ENCODE data around the gene ADAMTSL2.

ADAMTSL2 gene

DNA sequence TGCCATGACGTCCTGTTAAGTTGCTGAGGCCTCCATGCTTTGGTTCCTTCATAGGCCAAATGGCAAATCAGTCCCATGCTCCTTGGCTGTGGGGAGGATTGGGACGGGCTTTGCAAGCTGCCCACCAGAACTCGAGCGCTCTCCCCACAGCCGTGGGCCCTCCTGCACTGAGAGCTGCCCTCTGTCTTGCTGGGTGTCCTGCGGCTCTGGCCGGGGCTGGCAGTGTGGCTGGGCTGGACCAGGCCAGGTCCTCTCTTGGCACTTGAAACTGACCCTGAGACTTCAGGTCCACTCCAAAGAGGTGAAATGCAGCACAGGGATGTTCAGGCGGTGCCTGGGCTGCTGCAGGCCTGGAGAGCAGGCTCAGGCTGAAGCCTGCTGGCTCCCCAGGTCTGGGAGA is 16.8 kb upstream of the ADAMTSL2 start:
- DNase-seq (ENCODE audit: low read depth, low spot score), result no peak

DNA sequence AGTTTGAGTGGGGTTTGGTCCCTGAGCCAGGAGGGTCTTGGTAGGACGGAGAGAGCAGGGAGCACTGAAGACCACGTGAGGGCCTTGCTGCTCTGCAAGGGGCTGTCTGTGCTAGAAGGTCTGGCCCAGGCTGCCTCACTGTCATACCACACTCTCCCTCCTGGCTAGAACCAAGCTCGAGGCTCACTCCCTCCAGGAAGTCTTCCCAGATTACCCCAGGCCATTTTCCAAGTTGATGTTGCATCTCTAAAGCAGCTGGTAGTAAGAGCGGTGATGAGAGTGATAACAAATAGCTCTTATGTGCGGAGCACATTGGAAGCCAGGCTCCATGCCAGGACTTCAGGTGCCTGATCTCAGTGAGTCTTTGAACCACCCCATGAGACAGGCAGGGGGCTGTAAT is 16.3 kb upstream of the ADAMTSL2 start:
- no peak for DNase-seq (ENCODE audit: low read depth, low spot score)

DNA sequence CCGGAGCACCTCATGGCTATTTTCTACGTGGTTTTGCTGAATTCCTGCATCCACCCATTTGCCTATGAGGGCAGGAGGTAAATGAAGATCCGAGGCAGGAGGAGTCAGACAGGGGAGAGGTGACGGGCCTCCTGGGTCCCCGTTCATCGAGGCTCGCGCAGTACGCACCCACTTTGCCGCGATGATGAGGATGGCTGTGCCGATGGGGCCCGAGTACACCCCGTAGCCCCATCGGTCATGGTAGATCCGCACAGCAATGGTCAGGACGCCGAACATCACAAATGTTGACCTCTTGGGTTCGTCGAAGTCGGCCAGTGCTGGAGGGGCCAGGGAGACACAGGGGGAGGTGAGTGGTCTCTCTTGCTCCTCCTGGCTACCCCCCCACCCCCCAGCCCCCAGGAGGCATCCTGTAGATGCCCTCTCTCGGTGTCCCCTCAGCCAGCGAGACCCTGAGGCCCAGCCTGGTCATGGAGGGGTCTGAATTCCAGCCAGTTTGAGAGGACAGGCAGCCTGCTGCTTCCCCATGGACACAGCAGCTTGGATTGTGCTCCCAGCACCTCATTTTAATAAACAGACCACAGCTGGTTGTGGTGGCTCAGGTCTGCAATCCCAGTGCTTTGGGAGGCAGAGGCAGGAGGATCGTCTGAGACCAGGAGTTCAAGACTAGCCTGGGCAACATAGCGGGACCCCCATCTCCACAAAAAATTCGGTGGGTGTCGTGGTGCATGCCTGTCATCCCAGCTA is 15.6 kb upstream of the ADAMTSL2 start:
- DNase-seq (ENCODE audit: low read depth, low spot score), result no peak

DNA sequence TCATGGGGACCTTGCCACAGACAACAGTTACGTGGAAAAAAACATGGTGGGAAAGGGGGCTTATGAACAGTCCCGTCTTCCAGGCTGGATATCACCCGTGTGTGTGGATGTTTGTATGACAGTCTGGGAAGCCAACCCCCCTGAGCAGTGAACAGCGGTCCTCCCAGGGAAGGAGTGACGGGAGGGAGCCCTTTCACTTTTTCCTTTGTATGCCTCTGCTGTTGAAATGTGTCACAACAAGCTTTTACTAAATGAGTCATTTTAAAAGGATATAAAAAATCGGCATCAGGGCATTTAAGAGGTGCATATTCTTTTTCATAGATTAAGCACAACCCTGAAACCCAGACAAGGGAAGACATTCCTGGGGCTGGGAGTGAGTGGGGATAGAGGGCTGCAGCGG is 14.8 kb upstream of the ADAMTSL2 start:
- DNase-seq (ENCODE audit: low read depth, low spot score), result no peak

DNA sequence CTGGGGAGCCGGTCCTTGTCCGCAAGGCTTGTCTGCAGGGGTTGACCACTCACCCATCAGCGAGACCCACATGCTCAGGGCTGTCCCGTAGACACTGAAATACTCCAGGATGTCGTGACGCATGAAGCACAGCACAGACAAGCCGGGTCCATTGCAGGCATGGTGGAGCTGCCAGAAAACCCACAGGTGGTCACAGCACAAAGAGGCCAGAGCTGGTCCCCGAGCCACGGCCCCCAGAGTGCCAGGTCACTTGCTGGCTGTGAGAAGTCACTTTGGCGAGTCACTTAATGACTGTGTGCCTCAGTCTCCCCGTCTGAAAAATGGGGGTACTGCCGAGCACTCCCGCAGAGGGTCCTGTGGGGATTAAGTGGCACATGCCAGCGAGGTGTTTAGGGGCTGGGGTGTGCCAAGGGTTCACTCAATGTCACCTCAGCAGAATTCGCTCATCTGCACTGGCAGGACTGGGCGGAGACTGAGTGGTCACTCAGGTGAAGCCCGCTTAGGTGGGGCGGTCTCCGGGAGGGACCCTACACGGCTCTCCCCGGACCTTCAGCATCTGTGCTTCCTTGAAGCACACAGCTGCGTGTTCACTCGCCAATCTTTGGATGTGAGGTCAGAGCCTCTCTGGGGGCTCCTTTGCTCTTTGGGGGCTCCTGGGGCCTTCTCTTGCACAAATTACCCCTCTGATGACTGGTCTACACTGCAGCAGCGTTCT is 14.2 kb upstream of the ADAMTSL2 start:
- DNase-seq (ENCODE audit: low read depth, low spot score), result no peak

DNA sequence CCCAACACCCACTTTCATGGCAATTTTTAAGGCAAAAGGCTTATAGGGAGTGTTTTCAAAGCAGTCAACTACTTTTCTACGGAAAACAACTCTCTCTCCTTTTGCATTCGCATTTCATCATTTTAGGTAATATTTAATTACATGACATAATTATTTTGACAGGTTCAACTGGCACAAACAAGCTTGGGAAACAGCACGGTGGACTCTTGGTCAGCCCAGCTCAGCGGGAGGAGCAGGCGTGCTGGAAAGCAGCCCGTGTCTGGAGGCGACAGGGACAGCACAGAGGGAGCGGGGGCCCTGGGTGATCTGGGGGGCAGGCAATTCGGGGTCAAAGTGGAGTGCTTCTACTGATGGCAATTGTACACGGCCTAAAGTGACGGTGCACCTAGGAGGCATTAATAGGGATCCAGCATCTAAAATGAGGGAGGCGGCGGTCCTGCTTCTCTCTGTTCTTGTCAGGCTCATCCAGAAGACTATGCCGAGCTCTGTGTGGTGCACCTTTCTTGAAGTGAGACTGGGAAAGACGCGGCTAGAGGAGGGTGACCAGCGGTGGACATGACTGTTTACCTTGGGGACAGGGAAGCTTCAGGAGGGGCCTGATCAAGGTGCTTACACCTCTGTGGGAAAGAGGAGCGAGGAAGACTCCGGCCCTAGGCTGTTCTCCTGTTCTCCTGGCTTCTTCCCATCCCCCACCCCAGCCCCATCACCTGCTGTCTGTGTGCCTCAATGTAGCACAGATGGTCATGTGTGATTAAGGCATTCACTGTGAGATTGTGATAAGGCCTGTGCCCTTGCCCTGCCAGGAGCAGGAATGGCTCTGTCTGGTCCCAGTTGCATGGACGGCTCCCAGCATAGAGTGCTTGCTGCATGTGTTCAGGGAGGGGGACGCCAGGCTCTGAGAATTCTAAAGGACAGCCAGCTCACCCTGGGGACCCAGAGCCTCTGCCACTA is 13.1 kb upstream of the ADAMTSL2 start:
- no peak for DNase-seq (ENCODE audit: low read depth, low spot score)

DNA sequence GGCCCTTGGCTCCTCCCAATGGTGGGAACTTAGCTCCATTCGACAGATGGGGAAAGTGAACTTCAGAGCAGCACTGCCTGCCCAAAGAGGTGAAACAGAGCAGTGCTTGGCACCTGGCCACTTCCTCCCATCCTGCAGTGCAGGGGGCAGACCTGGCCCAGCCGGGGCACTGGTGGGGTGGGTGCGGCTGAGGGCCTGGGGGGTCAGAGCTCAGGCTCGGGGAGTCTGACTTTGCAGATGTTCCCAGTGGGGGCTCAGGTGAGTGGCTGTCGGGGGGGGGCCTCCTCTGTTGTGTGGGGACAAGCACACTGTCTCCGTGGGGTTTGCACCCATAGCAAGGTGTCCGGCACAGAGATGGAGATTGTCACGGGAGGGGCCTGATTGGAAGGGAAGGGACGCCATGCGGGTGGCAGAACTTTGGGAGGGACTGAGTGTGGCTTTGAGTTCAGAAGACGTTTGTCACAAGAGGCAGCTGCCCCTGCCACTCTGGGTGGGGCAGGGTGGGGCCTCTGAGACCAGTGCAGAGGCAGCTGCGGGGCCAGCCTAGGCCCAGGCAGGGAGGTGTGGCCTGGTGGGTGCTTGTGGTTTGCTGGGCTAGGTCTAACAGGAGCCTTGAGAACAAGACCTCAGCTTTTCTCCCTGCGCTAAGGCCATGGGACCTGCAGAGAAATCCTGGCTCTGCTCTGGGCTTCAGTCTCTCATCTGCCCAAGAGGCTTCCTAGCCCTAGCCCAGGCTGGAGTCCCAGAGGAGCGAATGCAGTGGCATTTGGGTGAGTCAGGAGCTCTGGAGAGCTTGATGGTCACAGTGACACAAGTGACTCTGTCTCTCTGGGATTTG is 12.2 kb upstream of the ADAMTSL2 start:
- no peak for DNase-seq (ENCODE audit: low read depth, low spot score)

DNA sequence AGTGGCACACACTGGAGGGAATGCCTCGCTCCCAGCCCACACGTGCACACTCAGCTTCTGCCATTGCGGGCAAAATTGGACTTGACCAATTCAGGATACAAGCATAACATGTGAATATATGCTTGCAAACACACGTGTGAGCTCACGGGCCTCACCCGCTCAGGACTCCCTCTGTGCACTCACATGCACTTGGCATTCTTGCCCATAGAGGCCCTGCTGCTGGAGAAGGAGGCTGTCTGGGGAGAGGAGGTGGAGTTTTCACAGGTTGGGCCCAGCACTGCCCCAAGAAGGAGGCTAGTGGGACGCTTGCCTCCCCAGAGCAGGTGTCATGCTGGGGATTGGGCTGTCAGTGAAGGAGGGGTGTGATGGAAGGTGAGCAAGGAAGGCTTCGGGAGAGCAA is 11.4 kb upstream of the ADAMTSL2 start:
- no peak for DNase-seq (ENCODE audit: low read depth, low spot score)

DNA sequence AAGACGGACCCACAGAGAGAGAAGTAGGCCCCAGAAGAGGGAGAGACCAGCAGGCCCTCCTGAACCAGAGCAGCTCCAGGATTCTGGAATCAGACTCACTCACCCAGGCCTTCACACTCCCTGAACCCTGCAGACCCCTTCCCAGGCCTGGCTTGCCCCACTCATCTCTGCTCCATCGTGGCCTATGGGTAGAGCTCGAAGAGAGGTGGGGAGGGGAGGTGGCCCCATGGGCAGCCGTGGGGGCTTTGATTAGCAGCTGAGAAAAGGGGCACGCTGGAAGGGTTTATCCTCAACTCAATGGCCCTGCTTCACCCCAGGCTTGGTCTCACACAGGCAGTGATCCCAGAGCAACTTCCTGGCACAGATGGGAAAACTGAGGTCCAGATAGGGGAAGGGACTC is 10.4 kb upstream of the ADAMTSL2 start:
- no peak for DNase-seq (ENCODE audit: low read depth, low spot score)

DNA sequence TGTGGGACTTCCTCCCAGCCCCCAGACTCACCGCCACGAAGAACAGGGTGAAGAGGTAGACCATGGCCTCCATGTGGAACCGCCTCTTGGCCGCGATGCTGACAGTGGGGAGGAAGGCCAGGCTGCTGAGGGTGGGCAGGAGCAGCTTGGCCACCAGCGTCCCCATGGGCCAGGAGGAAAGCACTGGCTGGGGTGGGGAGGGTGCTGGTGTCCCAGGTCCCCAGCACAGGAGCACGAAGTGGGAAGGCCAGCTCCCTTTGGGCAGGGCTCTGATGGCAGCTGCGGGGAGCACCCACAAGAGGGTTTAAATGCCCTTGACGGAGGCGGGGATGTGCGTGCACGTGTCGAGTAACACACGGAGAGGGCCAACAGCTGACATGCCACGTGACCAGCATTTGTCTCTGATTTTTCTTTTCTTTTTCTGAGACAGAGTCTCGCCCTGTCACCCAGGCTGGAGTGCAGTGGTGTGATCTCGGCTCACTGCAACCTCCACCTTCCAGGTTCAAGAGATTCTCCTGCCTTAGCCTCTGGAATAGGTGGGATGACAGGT is 9.8 kb upstream of the ADAMTSL2 start, which contains the start of gene MYMK:
Gene MYMK, minus strand, starts transcription at position 281 of the 550 bp plus-strand sequence. Its CDS starts 115 bp downstream, at position 166.
- no peak for DNase-seq (ENCODE audit: low read depth, low spot score)

DNA sequence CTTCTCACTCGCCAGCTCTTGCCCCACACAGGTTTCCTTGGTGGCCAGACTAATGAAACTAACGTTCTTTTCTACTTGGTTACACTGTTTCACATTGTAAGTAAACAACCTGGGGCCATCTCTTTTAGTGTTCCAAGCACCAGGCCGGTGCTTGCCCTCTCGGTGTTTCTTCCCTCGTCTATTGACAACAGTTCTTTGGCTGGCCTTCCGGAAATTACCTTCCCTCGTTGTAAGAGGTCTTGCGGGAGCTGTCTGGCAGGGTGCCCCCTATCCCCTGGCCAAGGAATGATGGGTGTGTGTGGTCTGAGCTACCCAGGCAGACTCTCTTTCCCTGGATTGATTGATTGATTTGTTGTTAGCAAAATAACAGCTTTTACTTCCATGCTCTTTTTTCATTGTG is 8.8 kb upstream of the ADAMTSL2 start:
- DNase-seq (ENCODE audit: low read depth, low spot score), result no peak

DNA sequence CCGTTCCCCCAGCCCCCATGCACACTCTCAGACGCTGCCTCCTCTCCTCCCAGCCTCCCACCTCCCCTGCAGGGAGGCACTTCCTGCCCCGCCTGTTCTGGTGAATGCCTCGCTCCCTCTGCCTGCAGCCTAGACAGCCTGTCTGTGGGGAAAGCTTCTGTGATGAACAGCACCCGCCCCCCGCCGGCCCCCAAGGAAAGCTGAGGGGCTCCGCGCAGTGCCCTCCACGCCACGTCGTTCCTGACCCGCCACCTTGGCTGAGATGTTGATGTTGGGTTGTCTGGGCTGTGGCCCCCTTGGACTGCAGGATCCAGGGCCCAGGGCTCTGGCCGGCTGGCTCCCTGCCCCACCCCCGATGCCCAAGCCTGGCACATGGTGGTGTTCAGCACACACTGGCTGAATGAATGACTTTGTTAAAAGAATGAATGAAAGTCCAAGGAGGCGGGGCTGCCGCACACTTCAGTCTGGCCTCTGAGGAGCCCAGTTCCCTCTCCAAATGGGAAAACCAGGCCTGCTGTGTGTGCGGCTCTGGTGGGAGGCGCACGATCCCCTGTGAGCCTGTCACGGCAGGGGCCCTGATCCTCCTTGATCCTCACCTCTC is 7.7 kb upstream of the ADAMTSL2 start:
- no peak for DNase-seq (ENCODE audit: low read depth, low spot score)

DNA sequence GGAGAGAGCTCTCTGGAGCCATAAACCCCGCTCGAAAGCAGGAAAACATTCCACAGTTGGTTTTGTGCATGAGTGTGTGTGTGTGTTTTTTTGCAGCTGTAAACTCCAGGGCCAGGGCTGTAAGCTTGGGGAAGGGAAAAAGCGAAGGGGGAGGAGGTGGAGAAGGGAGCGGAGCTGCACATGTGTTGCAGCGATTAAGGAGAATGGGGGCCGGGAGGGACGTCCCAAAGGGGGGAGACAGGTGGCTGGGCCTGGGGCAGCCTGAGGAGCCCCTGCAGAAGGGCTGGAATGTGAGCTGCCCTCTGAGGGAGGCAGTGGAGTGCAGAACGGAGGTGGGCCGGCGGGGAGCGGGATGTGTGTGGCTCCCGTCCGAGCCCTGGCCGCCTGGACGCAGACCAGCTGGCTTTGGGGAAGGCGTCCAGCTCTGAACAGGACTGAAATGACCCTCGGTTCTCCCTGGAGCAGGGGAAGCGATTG is 7.0 kb upstream of the ADAMTSL2 start:
- no peak for DNase-seq (ENCODE audit: low read depth, low spot score)

DNA sequence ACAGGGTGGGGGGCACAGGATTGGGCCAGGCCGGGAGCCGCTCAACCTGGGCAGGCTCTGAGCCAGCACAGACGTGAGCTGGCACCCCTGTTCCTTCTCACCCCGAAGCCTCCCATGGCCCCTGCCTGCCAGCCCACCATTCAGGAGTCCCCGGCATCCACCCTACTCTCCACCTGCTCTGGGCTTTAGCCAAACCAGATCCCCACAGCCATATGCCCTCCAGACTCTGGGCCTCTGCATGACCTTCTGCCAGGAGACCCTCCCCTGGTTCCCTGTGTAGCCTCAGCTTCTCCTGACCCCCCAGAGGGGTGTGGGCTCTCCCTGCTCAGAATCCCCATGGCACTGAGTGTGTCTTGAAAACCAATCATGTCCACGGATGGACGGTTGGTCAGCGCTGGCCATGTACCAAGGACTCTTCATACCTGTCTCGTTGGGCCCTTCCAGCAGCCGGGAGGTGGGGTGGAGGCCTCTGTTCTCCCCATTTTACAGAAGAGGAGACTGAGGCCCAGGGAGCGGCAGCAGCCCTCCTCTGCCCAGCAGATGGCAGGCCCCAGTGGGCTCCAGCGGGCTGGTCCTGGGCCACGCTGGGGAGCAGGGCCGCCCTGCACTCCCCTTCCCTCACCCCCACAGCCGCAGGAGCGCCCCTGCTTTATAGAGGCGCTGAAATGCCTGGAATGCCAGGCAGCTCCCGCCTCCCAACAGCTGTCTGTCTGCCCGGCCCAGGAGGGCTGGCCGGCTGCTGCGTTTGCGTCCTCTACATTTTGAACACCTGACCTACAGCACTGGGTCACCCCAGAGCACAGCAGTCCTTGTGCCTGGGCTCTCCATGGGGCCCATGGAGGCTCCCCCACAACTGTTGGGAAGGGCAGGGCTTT is 6.3 kb upstream of the ADAMTSL2 start:
- no peak for DNase-seq (ENCODE audit: low read depth, low spot score)

DNA sequence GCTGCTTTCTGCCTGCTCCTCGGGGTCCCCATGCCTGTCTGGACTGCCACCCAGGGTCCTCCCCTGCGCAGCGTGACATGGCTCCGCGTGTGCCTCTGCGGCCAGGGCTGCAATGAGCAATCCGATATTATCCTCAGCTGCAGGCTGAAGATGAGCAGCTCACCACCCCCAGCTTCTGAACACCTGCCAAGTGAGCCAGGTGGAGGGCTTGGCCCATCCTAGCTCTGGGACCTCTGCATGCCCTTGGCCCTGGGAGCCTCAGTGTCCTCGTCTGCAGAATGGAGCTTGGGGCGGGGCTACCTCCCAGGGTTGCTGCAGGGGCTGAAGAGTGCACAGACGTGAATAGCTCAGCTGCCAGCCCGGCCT is 5.6 kb upstream of the ADAMTSL2 start:
- DNase-seq (ENCODE audit: low read depth, low spot score), result no peak

DNA sequence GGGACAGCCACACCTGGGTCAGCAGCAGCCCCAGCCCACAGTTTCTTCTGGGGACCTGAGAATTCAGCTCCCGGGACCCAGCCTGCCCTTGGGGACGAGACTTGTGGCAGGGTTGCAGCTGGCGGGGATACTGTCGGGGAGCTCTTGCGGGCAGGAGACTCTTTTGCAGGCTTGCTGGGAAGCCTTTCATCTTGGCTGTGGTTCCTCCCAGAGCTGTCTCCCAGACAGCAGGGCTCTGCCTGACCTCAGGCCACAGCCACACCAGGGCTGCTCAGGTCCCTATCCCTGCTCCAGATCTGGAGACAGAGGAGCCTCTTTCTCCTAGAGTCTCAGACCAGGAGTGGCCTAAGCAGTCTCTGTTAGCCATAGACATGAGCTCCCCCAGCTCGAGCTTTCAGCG is 5.0 kb upstream of the ADAMTSL2 start:
- DNase-seq (ENCODE audit: low read depth, low spot score), result no peak

DNA sequence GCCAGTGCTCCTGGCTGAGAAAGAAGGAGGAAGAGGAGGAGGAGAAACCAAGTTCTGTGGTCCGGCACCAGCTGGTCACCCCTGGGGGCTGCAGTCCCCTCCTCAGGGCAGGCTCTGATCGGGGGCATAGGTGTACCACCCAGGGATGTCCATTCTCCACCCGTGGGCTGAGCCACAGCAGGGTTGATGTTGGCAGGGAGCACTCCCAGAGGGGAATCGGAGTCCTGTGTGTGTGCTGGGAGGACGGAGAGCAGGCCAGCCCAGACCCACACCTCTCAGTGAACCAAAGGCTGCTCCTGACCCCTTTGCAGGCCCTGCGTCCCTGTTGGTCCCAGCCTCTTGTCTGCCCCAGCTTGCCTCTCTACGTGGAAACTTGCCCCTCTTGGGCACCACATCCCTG is 4.6 kb upstream of the ADAMTSL2 start:
- DNase-seq (ENCODE audit: low read depth, low spot score), result no peak

DNA sequence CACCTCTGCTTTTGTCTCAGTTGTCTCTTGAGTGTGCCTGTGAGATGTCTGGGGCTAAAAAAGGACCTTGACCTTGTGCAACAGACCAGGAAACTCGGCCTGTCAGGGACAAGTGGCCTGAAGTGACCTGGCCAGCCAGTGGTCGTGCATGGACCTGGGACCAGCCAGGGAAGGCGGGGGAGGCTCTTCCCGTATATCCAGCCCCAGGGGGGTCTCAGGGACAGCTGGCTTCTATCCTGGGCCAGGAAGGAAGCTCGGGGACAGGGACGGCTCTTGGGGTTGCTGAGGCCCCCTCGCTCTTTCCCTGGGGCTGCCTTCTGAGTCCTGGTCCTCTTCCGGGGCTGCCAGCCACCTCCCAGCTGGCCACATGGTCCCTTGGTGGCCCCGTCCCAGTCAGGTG is 3.2 kb upstream of the ADAMTSL2 start:
- DNase-seq (ENCODE audit: low read depth, low spot score), result no peak

DNA sequence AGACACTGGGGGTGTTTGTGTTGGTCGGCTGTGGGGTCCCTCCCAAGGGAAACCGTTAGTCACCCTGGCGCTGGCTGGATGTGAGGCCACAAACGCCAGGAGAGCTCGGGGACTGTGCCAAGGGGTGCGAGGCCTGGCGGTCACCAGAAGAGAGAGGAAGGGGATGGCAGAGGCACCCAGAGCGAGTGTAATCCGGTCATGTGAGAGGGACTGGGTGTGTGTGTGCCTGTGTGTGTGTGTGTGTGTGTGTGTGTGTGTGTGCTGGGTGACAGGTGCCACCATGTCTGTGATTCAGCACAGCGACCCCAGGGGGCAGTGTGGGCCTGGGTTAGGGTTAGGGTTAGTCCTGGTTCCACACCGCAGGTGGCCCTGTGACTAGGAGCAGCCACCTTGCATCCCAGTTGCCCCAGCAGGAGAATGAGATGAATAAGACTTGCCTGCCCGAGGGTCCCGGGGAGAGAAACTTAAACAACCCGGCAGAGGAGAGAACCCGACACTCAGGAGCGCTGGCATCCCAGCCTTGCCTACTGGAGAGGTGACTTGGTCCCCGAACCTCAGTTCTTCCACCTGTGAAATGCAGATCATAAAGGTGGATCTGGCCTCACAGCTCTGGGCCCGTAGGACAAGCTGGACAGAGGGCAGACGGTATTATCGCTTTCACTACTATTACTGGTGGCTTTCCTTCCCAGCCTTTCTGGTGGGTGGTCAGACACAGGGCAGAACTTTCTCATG is 1.4 kb upstream of the ADAMTSL2 start:
- DNase-seq (ENCODE audit: low read depth, low spot score), result peak; percentile 55
